ENCODE measurements around the gene DELE1.

DELE1 gene

DNA sequence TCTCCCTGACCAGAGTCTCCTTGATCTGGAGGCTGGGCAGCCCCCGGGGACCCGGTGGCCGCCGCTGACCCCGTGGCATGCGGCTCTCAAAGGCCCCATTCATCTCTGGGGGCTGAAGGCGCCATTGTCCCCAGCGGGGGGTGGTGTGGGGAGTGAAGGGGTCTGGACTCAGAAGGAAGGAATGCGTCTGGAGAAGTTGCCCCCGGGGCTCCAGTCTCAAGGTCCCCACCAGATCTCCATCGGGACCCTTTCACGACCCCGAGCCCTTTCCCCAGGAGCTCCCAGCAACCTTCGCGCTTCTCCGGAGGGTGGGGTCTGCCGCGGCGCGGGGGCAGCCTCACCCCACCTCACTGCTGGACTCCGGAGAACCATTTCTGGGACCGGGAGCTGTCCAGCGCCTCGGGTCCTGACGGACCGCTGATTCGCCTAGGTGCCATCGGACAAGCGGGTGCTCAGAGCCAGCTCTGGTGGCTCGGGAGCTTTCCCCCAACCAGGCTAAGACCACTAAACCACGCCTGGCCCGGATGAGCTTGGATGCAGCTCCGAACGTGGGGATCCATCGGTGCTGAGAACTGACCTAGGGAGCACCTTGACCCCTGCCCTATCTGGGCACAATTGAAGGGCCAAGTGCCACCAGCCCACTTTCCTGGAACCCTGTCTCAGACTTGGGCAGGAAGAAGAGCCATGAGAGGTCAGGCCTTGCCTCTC is 40.3 kb upstream of the DELE1 start:
- ChIA-PET CTCF (interaction anchor here (0.6 to 10.1 kb wide), 8 partner anchors 8 to 190 kb away, joined by 3 to 104 read pairs (median 32); no protein-coding TSS in a partner anchor), POLR2A (interaction anchor here (1.5 kb wide), 1 partner anchor 40 kb away, joined by 3 read pairs; the partner anchor contains the start of gene DELE1)
- H3K9me3 ChIP-seq (ENCODE audit: control insufficient read depth, insufficient read depth, low read depth, low read length), result no peaks in the 10 kb centered on the region
- H3K27ac ChIP-seq (ENCODE audit: extremely low read depth, low read depth, low read length), result no peak overlapping the region
- H3K4me3 ChIP-seq (ENCODE audit: low read depth, low read length), result no peak overlapping the region
- H3K4me1 ChIP-seq (ENCODE audit: control insufficient read depth, insufficient read depth, low read length), result peaks cover 5% of the 10 kb centered on the region; the same call in 1 of the 2 replicates
- no peaks in the 10 kb centered on the region for H3K36me3 ChIP-seq (ENCODE audit: control insufficient read depth in 2 of 2, insufficient read depth in 1 of 2, low read length in 2 of 2)
- TF ChIP-seq ZNF10 (tag by site-specific recombination; IDR thresholded peaks at IDR 0.05), result no peak
- no peak for TF ChIP-seq SALL2 (tag by site-specific recombination; IDR thresholded peaks at IDR 0.05; ENCODE audit: borderline replicate concordance)
- TF ChIP-seq, protein P1, sequence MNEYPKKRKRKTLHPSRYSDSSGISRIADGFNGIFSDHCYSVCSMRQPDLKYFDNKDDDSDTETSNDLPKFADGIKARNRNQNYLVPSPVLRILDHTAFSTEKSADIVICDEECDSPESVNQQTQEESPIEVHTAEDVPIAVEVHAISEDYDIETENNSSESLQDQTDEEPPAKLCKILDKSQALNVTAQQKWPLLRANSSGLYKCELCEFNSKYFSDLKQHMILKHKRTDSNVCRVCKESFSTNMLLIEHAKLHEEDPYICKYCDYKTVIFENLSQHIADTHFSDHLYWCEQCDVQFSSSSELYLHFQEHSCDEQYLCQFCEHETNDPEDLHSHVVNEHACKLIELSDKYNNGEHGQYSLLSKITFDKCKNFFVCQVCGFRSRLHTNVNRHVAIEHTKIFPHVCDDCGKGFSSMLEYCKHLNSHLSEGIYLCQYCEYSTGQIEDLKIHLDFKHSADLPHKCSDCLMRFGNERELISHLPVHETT (tag by site-specific recombination; IDR thresholded peaks at IDR 0.05), result no peak
- TF ChIP-seq ZNF23 (tag by site-specific recombination; IDR thresholded peaks at IDR 0.05; ENCODE audit: borderline replicate concordance), result no peak
- no peak for TF ChIP-seq ZNF155 (tag by site-specific recombination; IDR thresholded peaks at IDR 0.05)
- TF ChIP-seq, protein P2, sequence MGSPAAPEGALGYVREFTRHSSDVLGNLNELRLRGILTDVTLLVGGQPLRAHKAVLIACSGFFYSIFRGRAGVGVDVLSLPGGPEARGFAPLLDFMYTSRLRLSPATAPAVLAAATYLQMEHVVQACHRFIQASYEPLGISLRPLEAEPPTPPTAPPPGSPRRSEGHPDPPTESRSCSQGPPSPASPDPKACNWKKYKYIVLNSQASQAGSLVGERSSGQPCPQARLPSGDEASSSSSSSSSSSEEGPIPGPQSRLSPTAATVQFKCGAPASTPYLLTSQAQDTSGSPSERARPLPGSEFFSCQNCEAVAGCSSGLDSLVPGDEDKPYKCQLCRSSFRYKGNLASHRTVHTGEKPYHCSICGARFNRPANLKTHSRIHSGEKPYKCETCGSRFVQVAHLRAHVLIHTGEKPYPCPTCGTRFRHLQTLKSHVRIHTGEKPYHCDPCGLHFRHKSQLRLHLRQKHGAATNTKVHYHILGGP (tag by site-specific recombination; IDR thresholded peaks at IDR 0.05), result no peak
- TF ChIP-seq GLIS2 (tag by site-specific recombination; IDR thresholded peaks at IDR 0.05), result peak; percentile 44
- TF ChIP-seq ZNF830 (tag by site-specific recombination; IDR thresholded peaks at IDR 0.05; ENCODE audit: low read depth), result no peak
- TF ChIP-seq ZNF785 (tag by site-specific recombination; IDR thresholded peaks at IDR 0.05), result no peak
- TF ChIP-seq KLF8 (tag by site-specific recombination; IDR thresholded peaks at IDR 0.05), result no peak
- no peak for TF ChIP-seq SP2 (tag by site-specific recombination; IDR thresholded peaks at IDR 0.05)
- TF ChIP-seq, protein P3, sequence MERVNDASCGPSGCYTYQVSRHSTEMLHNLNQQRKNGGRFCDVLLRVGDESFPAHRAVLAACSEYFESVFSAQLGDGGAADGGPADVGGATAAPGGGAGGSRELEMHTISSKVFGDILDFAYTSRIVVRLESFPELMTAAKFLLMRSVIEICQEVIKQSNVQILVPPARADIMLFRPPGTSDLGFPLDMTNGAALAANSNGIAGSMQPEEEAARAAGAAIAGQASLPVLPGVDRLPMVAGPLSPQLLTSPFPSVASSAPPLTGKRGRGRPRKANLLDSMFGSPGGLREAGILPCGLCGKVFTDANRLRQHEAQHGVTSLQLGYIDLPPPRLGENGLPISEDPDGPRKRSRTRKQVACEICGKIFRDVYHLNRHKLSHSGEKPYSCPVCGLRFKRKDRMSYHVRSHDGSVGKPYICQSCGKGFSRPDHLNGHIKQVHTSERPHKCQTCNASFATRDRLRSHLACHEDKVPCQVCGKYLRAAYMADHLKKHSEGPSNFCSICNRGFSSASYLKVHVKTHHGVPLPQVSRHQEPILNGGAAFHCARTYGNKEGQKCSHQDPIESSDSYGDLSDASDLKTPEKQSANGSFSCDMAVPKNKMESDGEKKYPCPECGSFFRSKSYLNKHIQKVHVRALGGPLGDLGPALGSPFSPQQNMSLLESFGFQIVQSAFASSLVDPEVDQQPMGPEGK (tag by site-specific recombination; IDR thresholded peaks at IDR 0.05), result peak; percentile 41; the same call in 1 of the 2 replicates
- TF ChIP-seq ZNF404 (tag by site-specific recombination; IDR thresholded peaks at IDR 0.05), result no peak
- TF ChIP-seq, protein P4, sequence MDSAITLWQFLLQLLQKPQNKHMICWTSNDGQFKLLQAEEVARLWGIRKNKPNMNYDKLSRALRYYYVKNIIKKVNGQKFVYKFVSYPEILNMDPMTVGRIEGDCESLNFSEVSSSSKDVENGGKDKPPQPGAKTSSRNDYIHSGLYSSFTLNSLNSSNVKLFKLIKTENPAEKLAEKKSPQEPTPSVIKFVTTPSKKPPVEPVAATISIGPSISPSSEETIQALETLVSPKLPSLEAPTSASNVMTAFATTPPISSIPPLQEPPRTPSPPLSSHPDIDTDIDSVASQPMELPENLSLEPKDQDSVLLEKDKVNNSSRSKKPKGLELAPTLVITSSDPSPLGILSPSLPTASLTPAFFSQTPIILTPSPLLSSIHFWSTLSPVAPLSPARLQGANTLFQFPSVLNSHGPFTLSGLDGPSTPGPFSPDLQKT (IDR thresholded peaks at IDR 0.05; ENCODE audit: borderline replicate concordance, low read depth, low read length), result no peak
- TF ChIP-seq, protein P5, sequence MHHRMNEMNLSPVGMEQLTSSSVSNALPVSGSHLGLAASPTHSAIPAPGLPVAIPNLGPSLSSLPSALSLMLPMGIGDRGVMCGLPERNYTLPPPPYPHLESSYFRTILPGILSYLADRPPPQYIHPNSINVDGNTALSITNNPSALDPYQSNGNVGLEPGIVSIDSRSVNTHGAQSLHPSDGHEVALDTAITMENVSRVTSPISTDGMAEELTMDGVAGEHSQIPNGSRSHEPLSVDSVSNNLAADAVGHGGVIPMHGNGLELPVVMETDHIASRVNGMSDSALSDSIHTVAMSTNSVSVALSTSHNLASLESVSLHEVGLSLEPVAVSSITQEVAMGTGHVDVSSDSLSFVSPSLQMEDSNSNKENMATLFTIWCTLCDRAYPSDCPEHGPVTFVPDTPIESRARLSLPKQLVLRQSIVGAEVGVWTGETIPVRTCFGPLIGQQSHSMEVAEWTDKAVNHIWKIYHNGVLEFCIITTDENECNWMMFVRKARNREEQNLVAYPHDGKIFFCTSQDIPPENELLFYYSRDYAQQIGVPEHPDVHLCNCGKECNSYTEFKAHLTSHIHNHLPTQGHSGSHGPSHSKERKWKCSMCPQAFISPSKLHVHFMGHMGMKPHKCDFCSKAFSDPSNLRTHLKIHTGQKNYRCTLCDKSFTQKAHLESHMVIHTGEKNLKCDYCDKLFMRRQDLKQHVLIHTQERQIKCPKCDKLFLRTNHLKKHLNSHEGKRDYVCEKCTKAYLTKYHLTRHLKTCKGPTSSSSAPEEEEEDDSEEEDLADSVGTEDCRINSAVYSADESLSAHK (tag by site-specific recombination; IDR thresholded peaks at IDR 0.05), result no peak
- no peak for TF ChIP-seq ZNF549 (tag by site-specific recombination; IDR thresholded peaks at IDR 0.05)
- TF ChIP-seq, protein P6, sequence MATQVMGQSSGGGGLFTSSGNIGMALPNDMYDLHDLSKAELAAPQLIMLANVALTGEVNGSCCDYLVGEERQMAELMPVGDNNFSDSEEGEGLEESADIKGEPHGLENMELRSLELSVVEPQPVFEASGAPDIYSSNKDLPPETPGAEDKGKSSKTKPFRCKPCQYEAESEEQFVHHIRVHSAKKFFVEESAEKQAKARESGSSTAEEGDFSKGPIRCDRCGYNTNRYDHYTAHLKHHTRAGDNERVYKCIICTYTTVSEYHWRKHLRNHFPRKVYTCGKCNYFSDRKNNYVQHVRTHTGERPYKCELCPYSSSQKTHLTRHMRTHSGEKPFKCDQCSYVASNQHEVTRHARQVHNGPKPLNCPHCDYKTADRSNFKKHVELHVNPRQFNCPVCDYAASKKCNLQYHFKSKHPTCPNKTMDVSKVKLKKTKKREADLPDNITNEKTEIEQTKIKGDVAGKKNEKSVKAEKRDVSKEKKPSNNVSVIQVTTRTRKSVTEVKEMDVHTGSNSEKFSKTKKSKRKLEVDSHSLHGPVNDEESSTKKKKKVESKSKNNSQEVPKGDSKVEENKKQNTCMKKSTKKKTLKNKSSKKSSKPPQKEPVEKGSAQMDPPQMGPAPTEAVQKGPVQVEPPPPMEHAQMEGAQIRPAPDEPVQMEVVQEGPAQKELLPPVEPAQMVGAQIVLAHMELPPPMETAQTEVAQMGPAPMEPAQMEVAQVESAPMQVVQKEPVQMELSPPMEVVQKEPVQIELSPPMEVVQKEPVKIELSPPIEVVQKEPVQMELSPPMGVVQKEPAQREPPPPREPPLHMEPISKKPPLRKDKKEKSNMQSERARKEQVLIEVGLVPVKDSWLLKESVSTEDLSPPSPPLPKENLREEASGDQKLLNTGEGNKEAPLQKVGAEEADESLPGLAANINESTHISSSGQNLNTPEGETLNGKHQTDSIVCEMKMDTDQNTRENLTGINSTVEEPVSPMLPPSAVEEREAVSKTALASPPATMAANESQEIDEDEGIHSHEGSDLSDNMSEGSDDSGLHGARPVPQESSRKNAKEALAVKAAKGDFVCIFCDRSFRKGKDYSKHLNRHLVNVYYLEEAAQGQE (tag by site-specific recombination; IDR thresholded peaks at IDR 0.05), result peak; percentile 98
- no peak for TF ChIP-seq ZBTB20 (tag by site-specific recombination; IDR thresholded peaks at IDR 0.05)
- no peak for TF ChIP-seq OSR2 (tag by site-specific recombination; IDR thresholded peaks at IDR 0.05)
- TF ChIP-seq, protein P7, sequence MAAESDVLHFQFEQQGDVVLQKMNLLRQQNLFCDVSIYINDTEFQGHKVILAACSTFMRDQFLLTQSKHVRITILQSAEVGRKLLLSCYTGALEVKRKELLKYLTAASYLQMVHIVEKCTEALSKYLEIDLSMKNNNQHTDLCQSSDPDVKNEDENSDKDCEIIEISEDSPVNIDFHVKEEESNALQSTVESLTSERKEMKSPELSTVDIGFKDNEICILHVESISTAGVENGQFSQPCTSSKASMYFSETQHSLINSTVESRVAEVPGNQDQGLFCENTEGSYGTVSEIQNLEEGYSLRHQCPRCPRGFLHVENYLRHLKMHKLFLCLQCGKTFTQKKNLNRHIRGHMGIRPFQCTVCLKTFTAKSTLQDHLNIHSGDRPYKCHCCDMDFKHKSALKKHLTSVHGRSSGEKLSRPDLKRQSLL (tag by site-specific recombination; IDR thresholded peaks at IDR 0.05), result no peak
- no peak for TF ChIP-seq ZNF133 (tag by site-specific recombination; IDR thresholded peaks at IDR 0.05)
- no peak for TF ChIP-seq ZNF433 (tag by site-specific recombination; IDR thresholded peaks at IDR 0.05; ENCODE audit: low read depth)

Data from HEK293 (cell line).